ENCODE measurements around the gene SLC16A10.
"Not testable (repeated sequence)": the region's sequence is repeated elsewhere in the genome, so short reads cannot be mapped to it uniquely, and the experiment has no call there.

Gene SLC16A10

DNA sequence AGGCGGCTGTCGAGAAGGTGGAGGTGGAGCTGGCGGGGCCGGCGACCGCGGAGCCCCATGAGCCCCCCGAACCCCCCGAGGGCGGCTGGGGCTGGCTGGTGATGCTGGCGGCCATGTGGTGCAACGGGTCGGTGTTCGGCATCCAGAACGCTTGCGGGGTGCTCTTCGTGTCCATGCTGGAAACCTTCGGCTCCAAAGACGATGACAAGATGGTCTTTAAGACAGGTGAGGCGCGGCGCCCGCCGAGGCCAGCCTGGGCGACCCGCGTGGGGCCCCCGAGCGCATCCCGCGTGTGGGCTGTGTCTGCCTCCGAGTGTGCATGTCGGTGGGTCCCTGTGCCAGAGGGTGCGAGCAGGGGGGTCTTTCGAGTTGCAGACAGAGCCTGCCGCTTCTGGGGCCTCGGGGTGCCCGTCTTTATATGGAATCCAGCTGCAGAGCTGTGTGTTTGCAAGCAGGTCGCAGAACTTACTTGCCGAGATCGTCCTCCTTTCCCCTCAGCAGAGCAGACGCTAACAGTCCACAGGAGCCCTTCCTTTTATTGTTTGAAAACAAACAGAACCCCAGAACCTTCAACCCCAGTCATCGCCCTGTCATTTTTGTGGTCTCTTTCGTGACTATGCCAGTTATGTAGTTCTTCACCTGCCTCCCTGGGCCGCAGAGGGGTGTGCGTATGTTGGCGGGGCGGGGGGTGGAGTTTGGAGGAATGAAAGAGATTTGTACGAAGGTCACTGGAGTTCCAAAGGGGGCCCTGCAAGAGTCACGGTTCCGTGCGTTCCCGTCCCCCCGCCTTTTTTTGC lies 766 bp downstream of the SLC16A10 start:
- no peak for DNase-seq

GRCh38 chr6:111088668-111089003 lies 1.3 kb downstream of the SLC16A10 start:
- DNase-seq: no peak

GRCh38 chr6:111090766-111091165 lies 3.5 kb downstream of the SLC16A10 start:
- no peak for DNase-seq

GRCh38 chr6:111091987-111092386 lies 4.7 kb downstream of the SLC16A10 start:
- no peak for DNase-seq

GRCh38 chr6:111095488-111095887 lies 8.2 kb downstream of the SLC16A10 start:
- DNase-seq: not testable (repeated sequence)

DNA sequence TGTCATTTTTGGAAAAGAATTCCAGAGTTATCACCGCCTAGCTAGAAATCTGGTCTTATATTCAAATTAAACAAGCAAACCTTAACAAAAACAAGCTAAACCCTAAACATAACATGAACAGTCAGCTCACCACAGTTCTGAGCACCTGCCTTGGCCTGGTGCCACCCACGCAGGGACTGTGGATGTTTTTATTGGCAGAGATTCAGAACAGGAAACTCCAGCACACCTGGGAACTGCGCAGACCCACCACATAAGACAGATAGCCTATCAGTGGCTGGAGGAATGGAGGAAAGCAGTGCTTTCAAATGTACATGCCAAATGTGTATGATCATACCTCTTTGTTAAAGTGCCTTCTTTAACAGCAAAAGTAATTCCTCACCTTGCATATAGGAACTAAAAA lies 8.9 kb downstream of the SLC16A10 start:
- no peak for DNase-seq

GRCh38 chr6:111098597-111098996 lies 11.3 kb downstream of the SLC16A10 start:
- no peak for DNase-seq

GRCh38 chr6:111101987-111102386 lies 14.7 kb downstream of the SLC16A10 start:
- DNase-seq: no peak

GRCh38 chr6:111105578-111105977 lies 18.3 kb downstream of the SLC16A10 start:
- DNase-seq: peak; percentile 13

- DNase-seq: no peak
Measured at GRCh38 chr6:111107589-111107988, 20.3 kb downstream of the SLC16A10 start.

- no peak for DNase-seq
Measured at GRCh38 chr6:111110036-111110435, 22.7 kb downstream of the SLC16A10 start.

DNA sequence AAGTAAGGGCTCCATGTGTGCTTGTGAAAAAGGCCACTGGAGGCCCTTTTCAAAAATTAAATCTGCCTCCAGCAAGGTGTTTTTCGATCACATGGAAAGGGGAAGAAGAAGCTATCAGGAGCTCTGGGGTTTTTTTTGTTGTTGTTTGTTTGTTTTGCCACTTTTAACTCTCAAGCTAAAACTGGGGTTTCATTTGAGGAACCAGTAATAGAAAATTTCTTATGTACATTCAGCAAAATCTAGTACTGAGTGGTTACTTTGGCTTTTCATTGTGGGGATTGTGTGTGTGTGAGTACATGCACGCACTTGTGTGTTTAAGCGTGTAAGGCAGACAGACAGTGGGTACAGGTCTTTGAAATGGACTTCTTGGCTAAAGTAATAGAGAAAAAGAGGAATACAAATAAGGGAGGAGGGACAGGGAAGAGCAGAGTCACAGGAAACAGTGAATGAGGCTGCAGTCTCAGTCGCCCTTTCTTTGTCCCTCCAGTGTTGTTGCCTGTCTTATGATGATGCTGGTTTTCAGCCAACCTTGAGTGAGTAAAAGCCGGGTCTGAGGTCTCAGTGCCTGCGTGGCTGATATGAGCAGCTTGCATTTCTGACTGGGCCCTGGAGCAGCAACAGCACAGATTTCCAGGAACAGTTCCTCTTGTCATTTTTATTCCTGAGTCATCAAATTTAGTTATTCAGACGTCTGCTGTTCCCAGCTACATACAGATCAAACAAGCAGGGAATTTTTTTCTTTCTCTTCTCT lies 26.2 kb downstream of the SLC16A10 start:
- peak; percentile 88 for DNase-seq

GRCh38 chr6:111114087-111114443 lies 26.8 kb downstream of the SLC16A10 start:
- DNase-seq: no peak

DNA sequence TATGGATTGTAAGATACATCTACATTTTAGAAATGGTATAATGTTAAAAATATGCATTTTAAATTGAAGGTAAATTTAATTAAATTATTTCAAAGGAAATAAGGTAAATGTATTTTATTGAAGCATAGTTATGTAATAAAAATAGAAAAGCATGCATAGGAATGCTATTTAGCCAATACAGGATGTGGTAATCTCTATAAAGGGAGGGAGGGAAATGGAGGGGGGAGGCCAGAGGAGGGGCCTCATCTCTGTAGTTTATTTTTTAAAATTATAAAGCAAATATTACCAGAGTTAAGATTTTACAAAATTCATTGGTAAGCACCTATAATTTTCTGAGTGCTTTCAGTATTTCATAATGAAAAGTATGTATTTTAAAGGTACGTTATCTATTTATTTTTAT lies 27.2 kb downstream of the SLC16A10 start:
- DNase-seq: peak; percentile 45

DNA sequence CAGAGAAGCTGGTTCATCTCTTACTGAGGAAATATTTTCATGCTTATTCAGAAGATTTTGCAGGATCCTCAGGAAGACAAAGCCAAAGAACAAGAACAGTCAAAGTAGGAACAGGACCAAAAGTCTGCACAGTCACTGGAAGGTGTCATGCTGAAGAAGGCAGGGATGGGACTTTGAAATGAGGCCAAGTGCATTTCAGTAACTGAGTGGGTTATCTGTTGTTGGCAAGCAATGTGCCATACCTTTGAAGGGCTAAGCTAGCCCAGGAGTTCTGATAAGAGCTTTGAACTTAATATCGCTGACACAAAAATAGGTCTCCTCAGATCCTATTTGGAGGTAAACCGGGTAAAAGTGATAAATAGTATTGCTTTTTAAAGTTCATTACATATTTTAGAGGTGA lies 31.5 kb downstream of the SLC16A10 start:
- DNase-seq: peak; percentile 6

GRCh38 chr6:111119571-111120329 lies 32.4 kb downstream of the SLC16A10 start:
- peak; percentile 41 for DNase-seq

DNA sequence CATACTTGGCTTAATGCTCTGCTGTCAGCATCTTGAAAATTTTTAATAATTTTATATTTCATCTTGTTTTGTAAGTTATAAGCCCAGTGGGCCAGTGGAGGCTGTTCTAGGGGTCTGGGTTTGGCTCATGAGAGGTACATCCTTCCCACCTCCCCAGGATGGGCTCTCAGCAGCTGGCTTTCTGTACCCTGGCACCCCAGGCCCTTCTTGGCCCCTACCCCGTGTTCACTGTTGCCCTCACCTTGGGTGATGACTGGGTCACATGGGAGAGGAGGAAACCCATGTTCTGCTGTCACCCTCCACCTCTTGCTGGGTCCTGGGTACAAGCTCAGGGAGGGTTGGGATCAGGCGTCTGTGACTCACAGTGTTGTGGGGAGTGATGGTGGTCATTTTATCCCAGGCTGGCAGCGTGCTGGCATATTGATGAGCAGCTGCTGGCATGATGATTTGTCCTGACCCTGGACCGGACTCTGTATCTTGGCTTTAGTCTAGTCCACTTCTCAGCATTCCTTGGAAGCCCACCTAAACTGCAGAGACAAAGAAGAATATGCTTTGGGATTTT lies 34.6 kb downstream of the SLC16A10 start:
- DNase-seq: no peak

DNA sequence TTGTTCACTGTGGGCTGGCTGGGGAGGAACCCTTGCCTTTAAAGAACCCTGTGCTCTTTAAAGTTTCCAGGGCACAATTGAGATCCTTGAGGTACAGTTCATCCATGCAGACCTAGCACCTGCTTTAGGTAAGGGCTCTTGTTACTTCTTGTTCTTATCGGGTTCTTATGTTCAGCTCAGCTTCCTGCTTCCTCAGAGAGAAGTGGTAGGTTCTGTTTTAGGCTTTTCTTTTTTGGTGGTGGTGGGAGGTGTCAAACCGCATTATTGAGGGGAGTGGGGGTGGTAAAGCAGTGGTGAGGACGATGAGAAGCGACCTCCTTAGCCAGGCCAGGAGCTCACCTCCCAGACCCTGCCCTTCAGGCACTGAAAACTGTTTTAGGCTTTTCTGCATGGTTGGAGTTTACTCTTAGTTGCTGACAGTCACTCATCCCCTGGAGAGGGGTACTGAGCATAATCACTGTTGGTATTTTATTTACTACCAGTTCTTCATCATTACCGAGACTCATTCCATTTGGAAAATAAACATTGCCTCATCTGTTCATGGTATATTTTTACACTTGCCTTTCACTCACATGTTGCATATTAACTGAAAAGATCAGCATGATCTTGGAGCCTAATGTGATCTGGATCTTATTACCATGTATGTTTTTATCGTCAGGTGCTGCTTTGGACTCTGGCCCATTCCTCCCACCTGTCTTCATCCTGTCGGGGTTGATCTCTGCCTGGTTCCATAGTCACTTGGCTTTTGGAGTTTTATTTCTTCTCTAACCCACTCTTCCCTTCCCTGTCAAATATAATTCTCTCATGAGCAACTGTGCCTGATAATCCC lies 35.4 kb downstream of the SLC16A10 start:
- DNase-seq: no peak

DNA sequence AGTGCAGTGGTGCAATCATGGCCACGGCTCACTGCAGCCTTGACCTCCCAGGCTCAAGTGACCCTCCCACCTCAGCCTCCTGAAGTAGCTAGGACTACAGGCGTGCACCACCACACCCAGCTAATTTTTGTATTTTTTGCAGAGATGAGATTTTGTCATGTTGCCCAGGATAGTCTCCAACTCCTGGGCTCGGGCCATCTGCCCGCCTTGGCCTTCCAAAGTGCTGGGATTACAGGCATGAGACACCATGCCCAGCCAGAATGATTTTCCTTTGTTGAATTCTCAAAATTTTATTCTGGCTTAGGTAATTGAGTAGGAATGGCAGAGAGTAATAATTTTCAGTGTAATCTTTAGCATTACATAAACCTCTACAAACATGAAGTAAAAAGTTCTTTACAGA lies 37.1 kb downstream of the SLC16A10 start:
- DNase-seq: no peak

DNA sequence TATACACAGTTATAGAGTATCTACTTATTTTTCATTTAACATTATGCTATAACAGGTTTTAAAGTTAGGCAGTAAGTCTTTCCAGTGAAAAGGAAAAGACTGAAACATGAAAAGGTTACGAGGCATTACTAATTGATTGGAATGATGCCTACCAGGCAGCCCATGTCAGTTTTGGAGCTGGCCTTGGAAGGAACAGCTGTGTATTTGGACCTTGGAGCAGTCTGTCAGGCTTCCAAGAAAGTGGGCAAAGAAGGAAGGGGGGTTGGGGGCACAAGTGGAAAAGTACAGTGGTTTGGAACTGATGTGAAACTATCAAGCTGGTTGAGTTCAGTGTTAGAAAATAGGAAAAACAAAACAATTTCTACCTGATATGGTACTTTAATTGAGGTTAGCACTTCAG lies 41.7 kb downstream of the SLC16A10 start:
- DNase-seq: no peak

DNA sequence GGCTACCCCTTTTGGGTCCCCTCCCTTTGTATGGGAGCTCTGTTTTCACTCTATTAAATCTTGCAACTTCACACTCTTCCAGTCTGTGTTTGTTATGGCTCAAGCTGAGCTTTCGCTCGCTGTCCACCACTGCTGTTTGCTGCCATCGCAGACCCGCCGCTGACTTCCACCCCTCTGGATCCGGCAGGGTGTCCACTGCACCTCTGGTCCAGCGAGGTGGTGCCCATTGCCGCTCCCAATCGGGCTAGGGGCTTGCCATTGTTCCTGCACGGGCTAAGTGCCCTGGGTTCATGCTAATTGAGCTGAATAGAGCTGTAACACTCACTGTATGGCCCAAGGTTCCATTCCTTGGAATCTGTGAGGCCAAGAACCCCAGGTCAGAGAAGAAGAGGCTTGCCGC lies 43.7 kb downstream of the SLC16A10 start:
- not testable (repeated sequence) for DNase-seq

DNA sequence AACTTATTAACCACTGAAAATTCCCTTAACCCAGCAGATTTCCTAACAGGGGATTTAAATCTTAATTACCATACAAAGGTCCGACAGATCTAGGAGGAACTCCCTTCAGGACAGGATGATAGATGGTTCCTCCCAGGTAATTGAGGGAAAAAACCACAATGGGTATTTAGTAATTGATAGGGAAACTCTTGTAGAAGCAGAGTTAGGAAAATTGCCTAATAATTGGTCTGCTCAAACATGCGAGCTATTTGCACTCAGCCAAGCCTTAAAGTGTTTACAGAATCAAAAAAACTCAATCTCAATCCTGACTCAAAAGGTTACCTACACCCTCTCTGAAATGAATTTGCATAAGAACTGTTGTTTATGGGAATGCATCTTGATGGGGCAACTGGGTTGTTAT lies 45.4 kb downstream of the SLC16A10 start:
- DNase-seq: not testable (repeated sequence)

All from fibroblast of skin of right biceps (primary cell).